Measurements from ENCODE around the gene TNK1. TPM values are rescaled to one million over a fixed set of nuclear protein-coding genes. Genes with fewer than 3 reads are reported as not detected.

Gene TNK1
- polyA plus RNA-seq, 1 donor from 2014 or later, result 0.83 TPM

GRCh38 chr17:7403043-7403726, 22.3 kb downstream of the TNK1 start:
- Histone ChIP-seq H3K79me2 (replicated peaks; ENCODE audit: insufficient read depth, low read length) (peaks cover 32% of the 10 kb centered on the region), H3K4me2 (ENCODE audit: low read length) (peak overlapping the region; percentile 86), H3K9me3 (ENCODE audit: low read length) (no peaks in the 10 kb centered on the region), H3K27ac (ENCODE audit: low read length) (peak overlapping the region; percentile 98), H3K9ac (ENCODE audit: low read length) (peak overlapping the region; percentile 98), H3F3A (ENCODE audit: insufficient read depth, low read length, poor library complexity, severe bottlenecking) (peaks cover 5% of the 10 kb centered on the region), H3K4me3 (ENCODE audit: low read length) (peak overlapping the region; percentile 88), H4K20me1 (ENCODE audit: insufficient read depth) (peaks cover 2% of the 10 kb centered on the region), H3K27me3 (ENCODE audit: insufficient read depth, low read depth, low read length) (no peaks in the 10 kb centered on the region), H2AFZ (ENCODE audit: low read depth, low read length) (no peak overlapping the region), H3K36me3 (ENCODE audit: insufficient read depth, low read length) (no peaks in the 10 kb centered on the region), H3K9me2 (ENCODE audit: insufficient read depth, low read length) (no peaks in the 10 kb centered on the region)
- TF ChIP-seq TAF1 (IDR thresholded peaks at IDR 0.05; ENCODE audit: low read depth) (no peak), SMC3 (conservative IDR thresholded peaks at IDR 0.05; ENCODE audit: poor library complexity) (no peak), REST (IDR thresholded peaks at IDR 0.05; ENCODE audit: borderline replicate concordance) (no peak), POLR2AphosphoS5 (IDR thresholded peaks at IDR 0.05) (no peak), RAD21 (conservative IDR thresholded peaks at IDR 0.05) (no peak), EZH2 (IDR thresholded peaks at IDR 0.05; ENCODE audit: borderline replicate concordance, insufficient read depth, low read length, poor library complexity, severe bottlenecking) (no peak), EP300 (conservative IDR thresholded peaks at IDR 0.05; ENCODE audit: poor library complexity, severe bottlenecking) (no peak), MXI1 (conservative IDR thresholded peaks at IDR 0.05; ENCODE audit: poor library complexity, severe bottlenecking) (no peak)
- TF ChIP-seq, protein P1, sequence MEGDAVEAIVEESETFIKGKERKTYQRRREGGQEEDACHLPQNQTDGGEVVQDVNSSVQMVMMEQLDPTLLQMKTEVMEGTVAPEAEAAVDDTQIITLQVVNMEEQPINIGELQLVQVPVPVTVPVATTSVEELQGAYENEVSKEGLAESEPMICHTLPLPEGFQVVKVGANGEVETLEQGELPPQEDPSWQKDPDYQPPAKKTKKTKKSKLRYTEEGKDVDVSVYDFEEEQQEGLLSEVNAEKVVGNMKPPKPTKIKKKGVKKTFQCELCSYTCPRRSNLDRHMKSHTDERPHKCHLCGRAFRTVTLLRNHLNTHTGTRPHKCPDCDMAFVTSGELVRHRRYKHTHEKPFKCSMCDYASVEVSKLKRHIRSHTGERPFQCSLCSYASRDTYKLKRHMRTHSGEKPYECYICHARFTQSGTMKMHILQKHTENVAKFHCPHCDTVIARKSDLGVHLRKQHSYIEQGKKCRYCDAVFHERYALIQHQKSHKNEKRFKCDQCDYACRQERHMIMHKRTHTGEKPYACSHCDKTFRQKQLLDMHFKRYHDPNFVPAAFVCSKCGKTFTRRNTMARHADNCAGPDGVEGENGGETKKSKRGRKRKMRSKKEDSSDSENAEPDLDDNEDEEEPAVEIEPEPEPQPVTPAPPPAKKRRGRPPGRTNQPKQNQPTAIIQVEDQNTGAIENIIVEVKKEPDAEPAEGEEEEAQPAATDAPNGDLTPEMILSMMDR (IDR thresholded peaks at IDR 0.05; ENCODE audit: poor library complexity, severe bottlenecking), result no peak

DNA sequence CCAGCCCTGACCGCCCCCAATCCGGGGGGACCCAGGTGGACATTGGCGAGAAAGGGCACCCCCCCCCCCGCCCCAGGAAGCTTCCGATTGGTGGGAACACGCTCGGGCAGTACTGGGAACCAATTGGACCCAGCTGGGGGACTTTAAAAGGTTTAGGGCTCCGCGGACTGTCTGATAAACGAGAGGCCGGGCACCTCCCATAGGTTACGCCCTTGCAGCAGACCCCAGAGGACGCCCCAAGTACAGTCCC, 22.8 kb downstream of the TNK1 start:
- H3K79me2 ChIP-seq (replicated peaks; ENCODE audit: insufficient read depth, low read length), result peaks cover 32% of the 10 kb centered on the region
- no peaks in the 10 kb centered on the region for H3K27me3 ChIP-seq (ENCODE audit: insufficient read depth, low read depth, low read length)
- H3K9me2 ChIP-seq (ENCODE audit: insufficient read depth, low read length), result no peaks in the 10 kb centered on the region
- H3K9me3 ChIP-seq (ENCODE audit: low read length), result no peaks in the 10 kb centered on the region
- peaks cover 2% of the 10 kb centered on the region for H4K20me1 ChIP-seq (ENCODE audit: insufficient read depth)
- H3K4me3 ChIP-seq (ENCODE audit: low read length), result peak overlapping the region; percentile 88
- peak overlapping the region; percentile 76 for H2AFZ ChIP-seq (ENCODE audit: low read depth, low read length)
- peak overlapping the region; percentile 86 for H3K4me2 ChIP-seq (ENCODE audit: low read length)
- peak overlapping the region; percentile 98 for H3K9ac ChIP-seq (ENCODE audit: low read length)
- TF ChIP-seq TAF1 (IDR thresholded peaks at IDR 0.05; ENCODE audit: low read depth) (no peak), POLR2AphosphoS5 (IDR thresholded peaks at IDR 0.05) (no peak), EZH2 (IDR thresholded peaks at IDR 0.05; ENCODE audit: borderline replicate concordance, insufficient read depth, low read length, poor library complexity, severe bottlenecking) (no peak), EP300 (conservative IDR thresholded peaks at IDR 0.05; ENCODE audit: poor library complexity, severe bottlenecking) (no peak), REST (IDR thresholded peaks at IDR 0.05; ENCODE audit: borderline replicate concordance) (no peak), MXI1 (conservative IDR thresholded peaks at IDR 0.05; ENCODE audit: poor library complexity, severe bottlenecking) (no peak), RAD21 (conservative IDR thresholded peaks at IDR 0.05) (no peak), SMC3 (conservative IDR thresholded peaks at IDR 0.05; ENCODE audit: poor library complexity) (no peak)
- TF ChIP-seq, protein P1 (IDR thresholded peaks at IDR 0.05; ENCODE audit: poor library complexity, severe bottlenecking), result no peak
- no peaks in the 10 kb centered on the region for H3K36me3 ChIP-seq (ENCODE audit: insufficient read depth, low read length)
- peaks cover 5% of the 10 kb centered on the region for H3F3A ChIP-seq (ENCODE audit: insufficient read depth, low read length, poor library complexity, severe bottlenecking)
- peak overlapping the region; percentile 98 for H3K27ac ChIP-seq (ENCODE audit: low read length)

Data from neural cell (in vitro differentiated cells).